HCT116 (cell line): Measurements from ENCODE around the gene H6PD. TPM values are rescaled to one million over a fixed set of nuclear protein-coding genes. Genes with fewer than 3 reads are reported as not detected.

Experiments
- ATAC-seq: fragments of 200-7000 bp; cut with Tn5 transposase; 2 replicates; pipeline ENCODE4 v1.9.1; 2020; ENCODE audit warnings: mild to moderate bottlenecking, moderate library complexity
- BruUV-seq: library from RNA; stranded (reverse); fragments of 400-500 nt; replicated peaks from 2 replicates; lab custom pipeline; 2021; lab: Mats Ljungman, UMichigan
- CTCF ChIA-PET: fragments of 300-600 bp; sonication (Branson Sonifier 250); formaldehyde crosslinking; loops from one replicate; lab custom pipeline; 2021; ENCODE audit warnings: antibody characterized with exemption; lab: Charles Lee
- POLR2A ChIA-PET: fragments of 300-600, 350-600 bp; sonication (Branson Sonifier 250); formaldehyde crosslinking; loops from one replicate; lab custom pipeline; 2021; ENCODE audit warnings: antibody characterized with exemption; lab: Charles Lee
- RAD21 ChIA-PET, 2 experiments: fragments of 300-600 bp; sonication (Branson Sonifier 250); formaldehyde crosslinking; loops; one replicate each; lab custom pipeline; 2023; ENCODE audit warnings: low total read pairs in 2 of 2; ENCODE audit not compliant: uncharacterized antibody in 2 of 2, unreplicated experiment in 2 of 2, low non-redundant PET in 1 of 2; lab: Charles Lee
- DNase-seq: peaks from one replicate; pipeline ENCODE4 v3.0.0-alpha.2; 2010; ENCODE audit warnings: low read depth, low spot score
- H2AFZ ChIP-seq: fragments of 200-600 bp; shearing (Covaris generic), sonication (generic); 2 replicates; pipeline ENCODE4 v1.6.1; 2017; ENCODE audit warnings: low read depth, mixed run types, mixed read lengths, antibody characterized with exemption, low read length; ENCODE audit not compliant: poor library complexity, severe bottlenecking
- H3K27ac ChIP-seq: 2 replicates; pipeline ENCODE4 v1.5.1; 2012; ENCODE audit warnings: low read depth, low read length
- H3K27me3 ChIP-seq: fragments of 200-600 bp; sonication (generic); 2 replicates; pipeline ENCODE4 v1.6.1; 2016; ENCODE audit warnings: mixed run types, low read length, mixed read lengths; ENCODE audit not compliant: insufficient read depth
- H3K36me3 ChIP-seq, 2 experiments: fragments of 200-500 bp in 1 of 2; fragments of 200-600 bp in 1 of 2; sonication (Bioruptor generic) in 1 of 2; sonication (generic) in 1 of 2; 2 replicates each; pipeline versions ENCODE4 v1.5.1 to v1.6.1; 2014 to 2016; ENCODE audit warnings: low read length in 2 of 2, inconsistent platforms in 1 of 2, mixed read lengths in 1 of 2, mixed run types in 1 of 2; ENCODE audit not compliant: insufficient read depth in 2 of 2, control insufficient read depth in 1 of 2
- H3K4me1 ChIP-seq, 2 experiments: fragments of 200-600 bp in 1 of 2; sonication (generic) in 1 of 2; 2 replicates each; pipeline versions ENCODE4 v1.5.1 to v1.6.1; 2012 to 2017; ENCODE audit warnings: low read length in 2 of 2, inconsistent platforms in 1 of 2, mild to moderate bottlenecking in 1 of 2, mixed read lengths in 1 of 2, mixed run types in 1 of 2, moderate library complexity in 1 of 2; ENCODE audit not compliant: insufficient read depth in 2 of 2, control insufficient read depth in 1 of 2
- H3K4me2 ChIP-seq: fragments of 200-600 bp; sonication (generic); 2 replicates; pipeline ENCODE4 v1.6.1; 2017; ENCODE audit warnings: mixed run types, low read length, mixed read lengths
- H3K4me3 ChIP-seq, 2 experiments: fragments of 200-600 bp in 1 of 2; sonication (generic) in 1 of 2; replicated peaks in 1 of 2; 2 replicates each; pipeline ENCODE4 v1.5.1; 2011 to 2016; ENCODE audit warnings: low read length in 2 of 2, control low read depth in 1 of 2, low read depth in 1 of 2, mild to moderate bottlenecking in 1 of 2, mixed read lengths in 1 of 2, mixed run types in 1 of 2
- H3K79me2 ChIP-seq: fragments of 200-600 bp; sonication (generic); 2 replicates; pipeline ENCODE4 v1.6.1; 2017; ENCODE audit warnings: mild to moderate bottlenecking, mixed run types, low read length, moderate library complexity, mixed read lengths; ENCODE audit not compliant: insufficient read depth
- H3K9ac ChIP-seq: fragments of 200-600 bp; sonication (generic); 2 replicates; pipeline ENCODE4 v1.6.1; 2016; ENCODE audit warnings: low read length, mixed read lengths
- H3K9me2 ChIP-seq: fragments of 200-600 bp; sonication (generic), shearing (Covaris generic); 2 replicates; pipeline ENCODE4 v1.6.1; 2017; ENCODE audit warnings: mixed run types, mild to moderate bottlenecking, moderate library complexity; ENCODE audit not compliant: insufficient read depth
- H3K9me3 ChIP-seq, 2 experiments: fragments of 200-500 bp in 1 of 2; fragments of 200-600 bp in 1 of 2; sonication (Bioruptor generic) in 1 of 2; sonication (generic) in 1 of 2; 2 replicates each; pipeline ENCODE4 v1.6.1; 2014 to 2017; ENCODE audit warnings: low read length in 2 of 2, mixed read lengths in 2 of 2, inconsistent platforms in 1 of 2, low read depth in 1 of 2, mild to moderate bottlenecking in 1 of 2, mixed run types in 1 of 2, moderate library complexity in 1 of 2; ENCODE audit not compliant: control insufficient read depth in 1 of 2, insufficient read depth in 1 of 2
- H4K20me1 ChIP-seq: fragments of 200-600 bp; sonication (generic), shearing (Covaris generic); 2 replicates; pipeline ENCODE4 v1.6.1; 2017; ENCODE audit warnings: mixed run types, mild to moderate bottlenecking, moderate library complexity; ENCODE audit not compliant: insufficient read depth
- ATF3 ChIP-seq: IDR thresholded peaks from 2 replicates; pipeline ENCODE4 v1.6.1; 2012
- CBX3 ChIP-seq: IDR thresholded peaks from 2 replicates; pipeline ENCODE4 v1.6.1; 2012; ENCODE audit warnings: low read depth
- CEBPB ChIP-seq: IDR thresholded peaks from 2 replicates; pipeline ENCODE4 v1.6.1; 2012; ENCODE audit warnings: low read depth
- CTCF ChIP-seq, 3 experiments: fragments of 200-600 bp in 1 of 3; sonication (generic) in 1 of 3; IDR thresholded peaks in 2 of 3; conservative IDR thresholded peaks in 1 of 3; 2 replicates each; pipeline ENCODE4 v1.5.1; 2012 to 2017; ENCODE audit warnings: low read depth in 2 of 3, low read length in 2 of 3, antibody characterized with exemption in 1 of 3, borderline replicate concordance in 1 of 3, control low read depth in 1 of 3, mild to moderate bottlenecking in 1 of 3, mixed read lengths in 1 of 3, mixed run types in 1 of 3, moderate library complexity in 1 of 3; ENCODE audit not compliant: insufficient read depth in 1 of 3
- EGR1 ChIP-seq: IDR thresholded peaks from 2 replicates; pipeline ENCODE4 v1.6.1; 2012; ENCODE audit warnings: low read depth
- ELF1 ChIP-seq: IDR thresholded peaks from 2 replicates; pipeline ENCODE4 v1.6.1; 2012; ENCODE audit warnings: low read depth, borderline replicate concordance
- EZH2 ChIP-seq: fragments of 200-600 bp; sonication (generic); IDR thresholded peaks from 2 replicates; pipeline ENCODE4 v1.6.1; 2017; ENCODE audit warnings: antibody characterized with exemption, mixed run types
- FOSL1 ChIP-seq: IDR thresholded peaks from 2 replicates; pipeline ENCODE4 v1.6.1; 2012; ENCODE audit warnings: low read depth
- JUND ChIP-seq: IDR thresholded peaks from 2 replicates; pipeline ENCODE4 v1.6.1; 2012
- POLR2A ChIP-seq: IDR thresholded peaks from 2 replicates; pipeline ENCODE4 v1.7.0; 2011; ENCODE audit warnings: borderline replicate concordance; ENCODE audit not compliant: insufficient read depth, insufficient read length; ENCODE audit errors: extremely low read depth
- RAD21 ChIP-seq: IDR thresholded peaks from 2 replicates; pipeline ENCODE4 v1.6.1; 2012; ENCODE audit warnings: low read depth, mild to moderate bottlenecking
- SP1 ChIP-seq: IDR thresholded peaks from 2 replicates; pipeline ENCODE4 v1.6.1; 2012; ENCODE audit warnings: low read depth
- SRF ChIP-seq: IDR thresholded peaks from 2 replicates; pipeline ENCODE4 v1.6.1; 2012; ENCODE audit warnings: low read depth
- TCF7L2 ChIP-seq: IDR thresholded peaks from 2 replicates; pipeline ENCODE4 v1.7.0; 2011; ENCODE audit warnings: borderline replicate concordance, inconsistent platforms; ENCODE audit not compliant: insufficient read depth, insufficient read length; ENCODE audit errors: extremely low read depth
- YY1 ChIP-seq: IDR thresholded peaks from 2 replicates; pipeline ENCODE4 v1.6.1; 2011; ENCODE audit warnings: low read length, low read depth, moderate library complexity, mild to moderate bottlenecking; ENCODE audit not compliant: insufficient replicate concordance; ENCODE audit errors: extremely low read depth
- ZFX ChIP-seq: fragments of 450-650 bp; IDR thresholded peaks from 2 replicates; pipeline ENCODE4 v1.6.1; 2017
- ZNF274 ChIP-seq: fragments of 200-500 bp; sonication (Bioruptor generic); IDR thresholded peaks from 2 replicates; pipeline ENCODE4 v1.6.1; 2014; ENCODE audit warnings: mild to moderate bottlenecking, low read depth, low read length, inconsistent platforms
- intact Hi-C: fragments of 100-400 bp; cut with micrococcal nuclease; formaldehyde crosslinking; loops from 2 replicates; pipeline ENCODE4 v1.10.0; 2022
- total RNA-seq: library from RNA; stranded (reverse); gene quantifications from one replicate; pipeline ENCODE4 v1.2.1, GENCODE V29; 2021; ENCODE audit not compliant: unreplicated experiment
- TF ChIP-seq, protein P1 (sequence below): IDR thresholded peaks from 2 replicates; pipeline ENCODE4 v1.6.1; 2012; ENCODE audit warnings: low read depth

H6PD gene
- total RNA-seq, 1 experiment from 2014 or later: 16.2 TPM

DNA sequence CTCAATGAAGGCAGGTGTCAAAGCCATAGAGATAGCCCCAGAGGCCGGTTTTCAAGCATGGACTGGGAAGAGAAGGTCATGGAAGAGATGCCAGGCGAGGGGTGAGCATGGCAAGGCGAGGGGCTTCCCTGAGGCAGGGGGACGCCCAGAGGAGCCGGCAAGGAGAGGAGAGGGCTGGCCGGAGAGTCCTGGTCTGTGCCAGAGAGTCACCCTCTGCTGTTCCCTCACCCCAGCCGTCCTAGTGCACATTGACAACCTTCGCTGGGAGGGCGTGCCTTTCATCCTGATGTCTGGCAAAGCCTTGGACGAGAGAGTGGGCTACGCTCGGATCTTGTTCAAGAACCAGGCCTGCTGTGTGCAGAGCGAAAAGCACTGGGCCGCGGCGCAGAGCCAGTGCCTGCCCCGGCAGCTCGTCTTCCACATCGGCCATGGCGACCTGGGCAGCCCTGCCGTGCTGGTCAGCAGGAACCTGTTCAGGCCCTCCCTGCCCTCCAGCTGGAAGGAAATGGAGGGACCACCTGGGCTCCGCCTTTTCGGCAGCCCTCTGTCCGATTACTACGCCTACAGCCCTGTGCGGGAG lies 28.8 kb downstream of the H6PD start:
- Histone ChIP-seq H3K9me2 (no peaks in the 10 kb centered on the region), H3K9me3 (peaks cover 0 to 19% of the 10 kb centered on the region in 2 experiments; a peak in 1 of 4 replicates), H3K4me2 (no peak overlapping the region), H3K4me1 (peaks cover 4 to 9% of the 10 kb centered on the region in 2 experiments; a peak in 3 of 4 replicates), H3K27ac (no peak overlapping the region), H3K36me3 (no peaks in the 10 kb centered on the region), H3K9ac (no peak overlapping the region), H4K20me1 (no peaks in the 10 kb centered on the region), H2AFZ (no peak overlapping the region), H3K27me3 (no peaks in the 10 kb centered on the region), H3K79me2 (no peaks in the 10 kb centered on the region), H3K4me3 (no peak overlapping the region)
- ChIA-PET POLR2A (no interaction called here), CTCF (no interaction called here), RAD21 (no interaction called here)
- DNase-seq: no peak
- BruUV-seq: no TSS peak
- ATAC-seq: no peak
- intact Hi-C loops: no loop called here
- TF ChIP-seq ELF1 (no peak), CEBPB (no peak), ATF3 (no peak), YY1 (no peak), CTCF (IDR thresholded peaks at IDR 0.05 in 2 of 3, conservative IDR thresholded peaks at IDR 0.05 in 1 of 3; ENCODE audit: borderline replicate concordance in 1 of 3, insufficient read depth in 1 of 3, low read depth in 2 of 3, low read length in 2 of 3) (no peak), TCF7L2 (no peak), FOSL1 (no peak), ZNF274 (no peak), EZH2 (no peak), EGR1 (no peak), POLR2A (no peak), CBX3 (no peak), ZFX (no peak), RAD21 (no peak), JUND (no peak), SP1 (no peak), SRF (no peak)
- TF ChIP-seq, protein P1, sequence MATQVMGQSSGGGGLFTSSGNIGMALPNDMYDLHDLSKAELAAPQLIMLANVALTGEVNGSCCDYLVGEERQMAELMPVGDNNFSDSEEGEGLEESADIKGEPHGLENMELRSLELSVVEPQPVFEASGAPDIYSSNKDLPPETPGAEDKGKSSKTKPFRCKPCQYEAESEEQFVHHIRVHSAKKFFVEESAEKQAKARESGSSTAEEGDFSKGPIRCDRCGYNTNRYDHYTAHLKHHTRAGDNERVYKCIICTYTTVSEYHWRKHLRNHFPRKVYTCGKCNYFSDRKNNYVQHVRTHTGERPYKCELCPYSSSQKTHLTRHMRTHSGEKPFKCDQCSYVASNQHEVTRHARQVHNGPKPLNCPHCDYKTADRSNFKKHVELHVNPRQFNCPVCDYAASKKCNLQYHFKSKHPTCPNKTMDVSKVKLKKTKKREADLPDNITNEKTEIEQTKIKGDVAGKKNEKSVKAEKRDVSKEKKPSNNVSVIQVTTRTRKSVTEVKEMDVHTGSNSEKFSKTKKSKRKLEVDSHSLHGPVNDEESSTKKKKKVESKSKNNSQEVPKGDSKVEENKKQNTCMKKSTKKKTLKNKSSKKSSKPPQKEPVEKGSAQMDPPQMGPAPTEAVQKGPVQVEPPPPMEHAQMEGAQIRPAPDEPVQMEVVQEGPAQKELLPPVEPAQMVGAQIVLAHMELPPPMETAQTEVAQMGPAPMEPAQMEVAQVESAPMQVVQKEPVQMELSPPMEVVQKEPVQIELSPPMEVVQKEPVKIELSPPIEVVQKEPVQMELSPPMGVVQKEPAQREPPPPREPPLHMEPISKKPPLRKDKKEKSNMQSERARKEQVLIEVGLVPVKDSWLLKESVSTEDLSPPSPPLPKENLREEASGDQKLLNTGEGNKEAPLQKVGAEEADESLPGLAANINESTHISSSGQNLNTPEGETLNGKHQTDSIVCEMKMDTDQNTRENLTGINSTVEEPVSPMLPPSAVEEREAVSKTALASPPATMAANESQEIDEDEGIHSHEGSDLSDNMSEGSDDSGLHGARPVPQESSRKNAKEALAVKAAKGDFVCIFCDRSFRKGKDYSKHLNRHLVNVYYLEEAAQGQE: no peak
